Lower lobe of right lung (tissue), 2 donors: Measurements from ENCODE around the gene LYPD6B. TPM values are rescaled to one million over a fixed set of nuclear protein-coding genes. Genes with fewer than 3 reads are reported as not detected.

Source experiments
- ATAC-seq, 2 donors: fragments of 200-7000 bp; cut with Tn5 transposase; one replicate each; pipeline ENCODE4 v1.9.1; 2020 to 2022; ENCODE audit warnings: mild to moderate bottlenecking in 2 of 2, moderate library complexity in 2 of 2
- DNase-seq: peaks from one replicate; pipeline ENCODE4 v3.0.0-alpha.2; 2020
- H3K27ac ChIP-seq: fragments of 200-600 bp; one replicate; pipeline ENCODE4 v1.8.0; 2022
- H3K27me3 ChIP-seq: fragments of 200-600 bp; one replicate; pipeline ENCODE4 v1.8.0; 2022; ENCODE audit warnings: low read depth
- H3K36me3 ChIP-seq: fragments of 200-600 bp; one replicate; pipeline ENCODE4 v1.8.0; 2022; ENCODE audit warnings: mild to moderate bottlenecking
- H3K4me1 ChIP-seq: fragments of 200-600 bp; one replicate; pipeline ENCODE4 v1.8.0; 2022
- H3K4me3 ChIP-seq: fragments of 200-600 bp; one replicate; pipeline ENCODE4 v1.8.0; 2022; ENCODE audit warnings: mild to moderate bottlenecking
- H3K9me3 ChIP-seq: fragments of 200-600 bp; one replicate; pipeline ENCODE4 v1.8.0; 2022
- CTCF ChIP-seq: fragments of 200-600 bp; IDR thresholded peaks from one replicate; pipeline ENCODE4 v1.8.0; 2022; ENCODE audit warnings: antibody characterized with exemption, mild to moderate bottlenecking
- intact Hi-C: fragments of 100-400 bp; cut with DNase I; formaldehyde crosslinking; loops from one replicate; pipeline ENCODE4 v1.11.0; 2022
- total RNA-seq: library from RNA; stranded (reverse); fragmentation: NEBNext Ultra II Directional; extraction: Animal tissue kit (Norgen Biotek cat#: 25700); gene quantifications from one replicate; pipeline ENCODE4 v1.2.1, GENCODE V29; 2021
- donor health status: DM: no; HTN: yes; CAD: no; lungs with severe emphysema.

The LYPD6B gene
- total RNA-seq, 1 donor from 2014 or later: 2.0 TPM

- Histone ChIP-seq H3K9me3 (no peaks in the 10 kb centered on the region), H3K27me3 (peaks cover 34% of the 10 kb centered on the region), H3K27ac (no peak overlapping the region), H3K36me3 (no peaks in the 10 kb centered on the region), H3K4me1 (no peaks in the 10 kb centered on the region), H3K4me3 (no peak overlapping the region)
- ATAC-seq: no peak
- no peak for TF ChIP-seq CTCF
- no peak for DNase-seq
- intact Hi-C loops: no loop called here
These were observed 4.1 kb upstream of the LYPD6B start for GRCh38 chr2:149034406-149034805.

- intact Hi-C loops: no loop called here
- DNase-seq (no peak), ATAC-seq (no peak)
- TF ChIP-seq CTCF: no peak
- Histone ChIP-seq H3K27me3 (peaks cover 35% of the 10 kb centered on the region), H3K27ac (no peak overlapping the region), H3K9me3 (no peaks in the 10 kb centered on the region), H3K36me3 (no peaks in the 10 kb centered on the region), H3K4me1 (no peaks in the 10 kb centered on the region), H3K4me3 (no peak overlapping the region)
These were observed 1.8 kb upstream of the LYPD6B start for GRCh38 chr2:149036507-149037293.

- intact Hi-C loops: no loop called here
- Histone ChIP-seq H3K9me3 (no peaks in the 10 kb centered on the region), H3K4me3 (no peak overlapping the region), H3K27ac (no peak overlapping the region), H3K27me3 (peaks cover 35% of the 10 kb centered on the region), H3K4me1 (no peaks in the 10 kb centered on the region), H3K36me3 (no peaks in the 10 kb centered on the region)
- ATAC-seq: peak; percentile 52 to 75
- DNase-seq: no peak
- TF ChIP-seq CTCF: no peak
These were observed 648 bp upstream of the LYPD6B start for GRCh38 chr2:149037851-149038250.

DNA sequence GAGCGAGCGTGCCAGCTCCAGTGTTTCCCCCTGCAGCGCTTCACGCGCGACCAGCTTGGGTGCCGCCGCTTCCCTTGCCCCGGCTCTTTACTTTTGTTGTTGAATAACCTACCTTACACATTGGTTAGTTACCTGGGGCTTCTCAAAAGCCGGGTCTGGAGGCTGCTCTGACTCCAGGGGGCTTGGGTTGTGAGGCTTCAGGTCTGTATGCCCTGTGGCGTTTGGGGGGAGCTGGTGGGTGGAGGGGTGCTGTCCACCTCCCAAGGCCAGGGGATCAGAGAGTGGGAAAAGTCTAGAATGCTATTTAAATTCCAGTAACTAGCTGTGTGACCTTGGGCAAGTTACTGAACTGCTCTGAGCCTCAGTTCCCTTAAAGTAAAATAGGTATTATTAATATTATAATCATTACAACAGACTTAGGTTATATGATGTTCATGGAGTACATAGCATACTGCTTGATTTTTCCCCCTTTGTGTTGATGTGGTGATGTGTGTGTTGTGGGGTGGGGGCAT, 770 bp downstream of the LYPD6B start:
- H3K4me1 ChIP-seq: no peaks in the 10 kb centered on the region
- no peaks in the 10 kb centered on the region for H3K9me3 ChIP-seq
- TF ChIP-seq CTCF: no peak
- ATAC-seq (no peak), DNase-seq (no peak)
- no peaks in the 10 kb centered on the region for H3K36me3 ChIP-seq
- H3K4me3 ChIP-seq: peak overlapping the region; percentile 42
- H3K27ac ChIP-seq: no peak overlapping the region
- peaks cover 35% of the 10 kb centered on the region for H3K27me3 ChIP-seq
- intact Hi-C loops: no loop called here

DNA sequence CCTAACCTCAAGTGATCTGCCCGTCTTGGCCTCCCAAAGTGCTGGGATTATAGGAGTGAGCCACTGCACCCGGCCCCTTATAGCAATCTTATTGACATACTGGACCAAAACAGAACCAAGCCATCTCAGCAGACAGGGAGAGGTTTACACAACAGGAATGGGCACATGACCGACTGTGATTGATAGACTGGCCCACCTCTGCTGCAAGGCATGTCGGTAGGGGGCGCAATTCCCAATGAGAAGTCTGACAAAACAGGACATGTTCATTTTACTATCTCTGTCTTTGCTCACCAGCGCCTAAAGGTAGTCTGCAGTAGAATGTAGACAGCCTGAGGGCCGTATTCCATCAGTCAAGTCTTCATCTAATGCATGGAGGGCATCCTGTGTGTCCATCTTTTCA, 2.0 kb downstream of the LYPD6B start:
- DNase-seq (no peak), ATAC-seq (no peak)
- Histone ChIP-seq H3K4me3 (no peak overlapping the region), H3K36me3 (no peaks in the 10 kb centered on the region), H3K4me1 (no peaks in the 10 kb centered on the region), H3K9me3 (peaks cover 9% of the 10 kb centered on the region), H3K27ac (no peak overlapping the region), H3K27me3 (peaks cover 35% of the 10 kb centered on the region)
- intact Hi-C loops: no loop called here
- peak; percentile 45 for TF ChIP-seq CTCF
